DMS53 treated with DMSO at 0.1 percent for 48 hours (cell line): ENCODE data around the gene BICDL2.

Source experiments
- DNase-seq: peaks from one replicate; lab custom pipeline; 2025; ENCODE audit not compliant: unreplicated experiment; lab: John Stamatoyannopoulos, UW

BICDL2 gene

GRCh38 chr16:2987833-2988232 lies 48.9 kb downstream of the BICDL2 start:
- no peak for DNase-seq

- DNase-seq = no peak
Observed at GRCh38 chr16:2987286-2987685, 49.5 kb downstream of the BICDL2 start.

- DNase-seq = no peak
Observed at GRCh38 chr16:2986623-2987188, 50.0 kb downstream of the BICDL2 start.

GRCh38 chr16:2985893-2986355 lies 50.8 kb downstream of the BICDL2 start:
- DNase-seq = no peak

- DNase-seq = no peak
Observed at GRCh38 chr16:2985462-2985861, 51.3 kb downstream of the BICDL2 start.

GRCh38 chr16:2983706-2984136 lies 53.0 kb downstream of the BICDL2 start:
- DNase-seq = peak; percentile 53

GRCh38 chr16:2982402-2982801 lies 54.3 kb downstream of the BICDL2 start:
- no peak for DNase-seq

GRCh38 chr16:2981899-2982250 lies 54.9 kb downstream of the BICDL2 start:
- no peak for DNase-seq

- no peak for DNase-seq
Observed at GRCh38 chr16:2981177-2981898, 55.4 kb downstream of the BICDL2 start.

- peak; percentile 53 for DNase-seq
Observed at GRCh38 chr16:2980227-2981176, 56.2 kb downstream of the BICDL2 start, which contains the start of gene PKMYT1. PKMYT1 (minus strand) TSS chr16:2980446; CDS start chr16:2979657, 789 bp downstream.

- DNase-seq = no peak
Observed at GRCh38 chr16:2979669-2980226, 57.0 kb downstream of the BICDL2 start.
